ENCODE results near the gene OGFR.

Gene OGFR

DNA sequence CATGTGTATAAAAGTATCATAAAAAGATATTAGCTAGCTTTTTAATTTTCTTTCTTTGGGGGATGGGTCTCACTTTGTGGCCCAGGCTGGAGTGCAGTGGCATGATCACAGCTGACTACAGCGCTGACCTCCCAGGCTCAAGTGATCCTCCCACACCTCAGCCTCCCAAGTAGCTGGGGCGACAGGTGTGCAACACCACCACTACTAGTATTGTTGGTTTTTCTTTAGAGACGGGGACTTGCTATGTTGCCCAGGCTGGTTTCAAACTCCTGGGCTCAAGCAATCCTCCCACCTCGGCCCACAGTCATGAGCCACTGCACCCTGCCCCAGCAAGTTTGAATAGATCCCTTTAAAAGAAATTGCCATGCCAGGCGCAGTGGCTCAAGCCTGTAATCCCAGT lies 50.5 kb downstream of the OGFR start:
- POLR2A ChIA-PET: no interaction called here

GRCh38 chr20:62856931-62857619 lies 52.4 kb downstream of the OGFR start:
- DNase-seq (ENCODE audit: extremely low spot score): no peak
- ChIA-PET CTCF (no interaction called here), POLR2A (no interaction called here)
- TF ChIP-seq FOXK2 (IDR thresholded peaks at IDR 0.05) (no peak), BHLHE40 (IDR thresholded peaks at IDR 0.05; ENCODE audit: borderline replicate concordance) (no peak)

More for the DNA sequence above, 50.5 kb downstream of the OGFR start:
- CTCF ChIA-PET: no interaction called here
- DNase-seq (ENCODE audit: extremely low spot score): no peak
- no peak for TF ChIP-seq CTBP1 (IDR thresholded peaks at IDR 0.05; ENCODE audit: borderline replicate concordance)
- TF ChIP-seq FOXA1 (IDR thresholded peaks at IDR 0.05): no peak
- no peak for TF ChIP-seq SUZ12 (IDR thresholded peaks at IDR 0.05)
- TF ChIP-seq NFRKB (IDR thresholded peaks at IDR 0.05): no peak
- TF ChIP-seq FOXK2 (IDR thresholded peaks at IDR 0.05): no peak
- no peak for TF ChIP-seq TARDBP (IDR thresholded peaks at IDR 0.05)
- TF ChIP-seq, protein P1, sequence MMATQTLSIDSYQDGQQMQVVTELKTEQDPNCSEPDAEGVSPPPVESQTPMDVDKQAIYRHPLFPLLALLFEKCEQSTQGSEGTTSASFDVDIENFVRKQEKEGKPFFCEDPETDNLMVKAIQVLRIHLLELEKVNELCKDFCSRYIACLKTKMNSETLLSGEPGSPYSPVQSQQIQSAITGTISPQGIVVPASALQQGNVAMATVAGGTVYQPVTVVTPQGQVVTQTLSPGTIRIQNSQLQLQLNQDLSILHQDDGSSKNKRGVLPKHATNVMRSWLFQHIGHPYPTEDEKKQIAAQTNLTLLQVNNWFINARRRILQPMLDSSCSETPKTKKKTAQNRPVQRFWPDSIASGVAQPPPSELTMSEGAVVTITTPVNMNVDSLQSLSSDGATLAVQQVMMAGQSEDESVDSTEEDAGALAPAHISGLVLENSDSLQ (IDR thresholded peaks at IDR 0.05): no peak
- TF ChIP-seq ZNF384 (IDR thresholded peaks at IDR 0.05): no peak

DNA sequence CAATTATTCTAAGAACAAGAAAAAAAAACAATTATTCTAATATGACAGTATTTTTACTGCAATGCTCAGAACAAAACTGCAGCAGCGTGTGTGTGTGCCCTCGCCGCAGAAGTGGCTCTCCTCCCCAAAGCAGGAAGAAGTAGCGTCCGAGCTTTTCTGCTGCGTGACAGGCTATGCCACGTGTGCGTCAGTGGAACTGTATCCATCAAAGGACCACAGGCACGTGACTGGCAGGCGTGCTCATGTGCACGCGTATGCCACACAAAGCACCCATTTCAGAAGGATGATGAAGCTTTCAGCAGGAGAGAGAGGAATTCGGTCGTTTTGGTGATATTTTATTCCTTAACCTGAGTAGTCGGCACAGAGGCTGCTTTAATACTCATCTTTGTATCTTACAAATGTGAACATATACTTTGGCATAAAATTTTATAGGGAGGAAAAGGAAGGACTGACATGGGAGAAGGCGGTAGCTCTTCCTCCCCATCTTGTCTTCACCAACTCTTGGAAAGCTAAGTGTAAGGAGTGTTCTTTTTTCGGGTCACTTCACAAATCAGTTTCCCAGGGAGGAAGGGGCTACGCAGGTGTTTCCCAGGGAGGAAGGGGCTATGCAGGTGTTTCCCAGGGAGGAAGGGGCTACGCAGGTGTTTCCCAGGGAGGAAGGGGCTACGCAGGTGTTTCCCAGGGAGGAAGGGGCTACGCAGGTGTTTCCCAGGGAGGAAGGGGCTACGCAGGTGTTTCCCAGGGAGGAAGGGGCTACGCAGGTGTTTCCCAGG lies 53.6 kb downstream of the OGFR start:
- TF ChIP-seq ARNT (IDR thresholded peaks at IDR 0.05): no peak
- no peak for TF ChIP-seq ZNF384 (IDR thresholded peaks at IDR 0.05)
- no peak for TF ChIP-seq CTBP1 (IDR thresholded peaks at IDR 0.05; ENCODE audit: borderline replicate concordance)
- no peak for TF ChIP-seq SP1 (IDR thresholded peaks at IDR 0.05)
- TF ChIP-seq ELF4 (IDR thresholded peaks at IDR 0.05): no peak
- no peak for TF ChIP-seq FOXK2 (IDR thresholded peaks at IDR 0.05)
- TF ChIP-seq HDGF (IDR thresholded peaks at IDR 0.05; ENCODE audit: borderline replicate concordance): no peak
- no peak for TF ChIP-seq FOXM1 (IDR thresholded peaks at IDR 0.05; ENCODE audit: borderline replicate concordance)
- TF ChIP-seq FOXA1 (IDR thresholded peaks at IDR 0.05): no peak
- no peak for TF ChIP-seq TARDBP (IDR thresholded peaks at IDR 0.05)
- no peak for TF ChIP-seq NFRKB (IDR thresholded peaks at IDR 0.05)
- DNase-seq (ENCODE audit: extremely low spot score): no peak
- POLR2A ChIA-PET: no interaction called here
- CTCF ChIA-PET: no interaction called here

DNA sequence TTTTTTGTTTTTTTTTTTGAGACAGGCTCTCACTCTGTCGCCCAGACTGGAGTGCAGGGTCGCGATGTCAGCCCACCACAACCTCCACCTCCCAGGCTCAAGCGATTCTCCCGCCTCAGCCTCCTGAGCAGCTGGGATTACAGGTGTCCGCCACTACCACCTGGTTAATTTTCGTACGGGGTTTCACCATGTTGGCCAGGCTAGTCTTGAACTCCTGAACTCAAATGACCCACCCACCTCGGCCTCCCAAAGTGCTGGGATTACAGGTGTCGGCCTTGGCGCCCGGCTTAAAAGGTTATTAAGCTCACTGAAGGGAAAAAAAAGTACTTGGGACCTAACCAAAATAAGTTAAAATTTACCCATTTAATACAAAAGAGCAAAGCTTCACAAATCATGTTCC lies 55.1 kb downstream of the OGFR start:
- no peak for DNase-seq (ENCODE audit: extremely low spot score)
- TF ChIP-seq, protein P1 (IDR thresholded peaks at IDR 0.05): no peak
- TF ChIP-seq ELF4 (IDR thresholded peaks at IDR 0.05) (no peak), SP1 (IDR thresholded peaks at IDR 0.05) (no peak), FOXM1 (IDR thresholded peaks at IDR 0.05; ENCODE audit: borderline replicate concordance) (no peak), LEF1 (IDR thresholded peaks at IDR 0.05; ENCODE audit: borderline replicate concordance) (no peak), FOXA1 (IDR thresholded peaks at IDR 0.05) (no peak), L3MBTL2 (conservative IDR thresholded peaks at IDR 0.05) (no peak), NFRKB (IDR thresholded peaks at IDR 0.05) (no peak), SUZ12 (IDR thresholded peaks at IDR 0.05) (no peak), FOXK2 (IDR thresholded peaks at IDR 0.05) (no peak), HDGF (IDR thresholded peaks at IDR 0.05; ENCODE audit: borderline replicate concordance) (no peak), CTBP1 (IDR thresholded peaks at IDR 0.05; ENCODE audit: borderline replicate concordance) (no peak), ZNF384 (IDR thresholded peaks at IDR 0.05) (no peak)
- POLR2A ChIA-PET: interaction anchor here (1.1 to 1.7 kb wide), 2 partner anchors 10 to 67 kb away, joined by 3 to 5 read pairs; no protein-coding TSS in a partner anchor
- CTCF ChIA-PET: no interaction called here

DNA sequence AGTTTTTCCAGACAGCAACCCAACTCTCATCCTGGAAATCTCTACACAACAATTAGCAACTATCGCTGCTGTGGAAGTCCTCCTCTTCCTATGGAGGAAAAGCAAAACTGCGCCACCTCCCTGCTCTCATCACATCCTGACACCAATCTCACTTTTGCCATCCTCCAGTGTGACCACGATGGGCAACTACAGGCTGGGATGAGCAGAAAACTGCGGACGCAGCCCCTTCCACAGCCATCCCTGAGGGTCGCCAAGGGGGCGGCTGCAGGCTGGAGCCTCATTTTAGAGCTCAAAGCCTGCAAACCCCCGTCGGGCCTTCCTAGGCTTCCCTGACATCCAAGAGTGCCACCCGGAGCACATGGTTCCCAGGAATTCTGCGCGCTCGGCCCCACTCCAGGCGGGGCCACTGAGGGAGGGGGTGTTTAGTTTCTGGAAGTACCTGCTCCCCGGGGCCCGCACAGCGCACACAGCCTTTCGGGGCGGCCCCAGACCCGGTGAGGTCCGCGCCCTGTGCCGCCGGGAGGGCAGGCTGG lies 55.8 kb downstream of the OGFR start:
- TF ChIP-seq CTBP1 (IDR thresholded peaks at IDR 0.05; ENCODE audit: borderline replicate concordance) (no peak), SP1 (IDR thresholded peaks at IDR 0.05) (no peak), TARDBP (IDR thresholded peaks at IDR 0.05) (no peak), LEF1 (IDR thresholded peaks at IDR 0.05; ENCODE audit: borderline replicate concordance) (no peak), ARNT (IDR thresholded peaks at IDR 0.05) (no peak), SUZ12 (IDR thresholded peaks at IDR 0.05) (no peak), ELF4 (IDR thresholded peaks at IDR 0.05) (no peak), BHLHE40 (IDR thresholded peaks at IDR 0.05; ENCODE audit: borderline replicate concordance) (no peak), FOXM1 (IDR thresholded peaks at IDR 0.05; ENCODE audit: borderline replicate concordance) (no peak), FOXK2 (IDR thresholded peaks at IDR 0.05) (no peak), HDGF (IDR thresholded peaks at IDR 0.05; ENCODE audit: borderline replicate concordance) (no peak), FOXA1 (IDR thresholded peaks at IDR 0.05) (no peak), ZNF384 (IDR thresholded peaks at IDR 0.05) (no peak), L3MBTL2 (conservative IDR thresholded peaks at IDR 0.05) (no peak), NFRKB (IDR thresholded peaks at IDR 0.05) (no peak)
- TF ChIP-seq, protein P1 (IDR thresholded peaks at IDR 0.05): no peak
- ChIA-PET CTCF (interaction anchor here (2.7 kb wide), 1 partner anchor 13 kb away, joined by 7 read pairs; no protein-coding TSS in a partner anchor), POLR2A (interaction anchor here (1.1 to 1.7 kb wide), 3 partner anchors 11 to 67 kb away, joined by 3 to 7 read pairs (median 5); no protein-coding TSS in a partner anchor)
- no peak for DNase-seq (ENCODE audit: extremely low spot score)

Measured in HEK293T (cell line).